HCT116 (cell line): ENCODE measurements around the gene ZBTB20.

ENCODE experiments used
- EZH2phosphoT487 ChIP-seq: fragments of 200-600 bp; IDR thresholded peaks from 2 replicates; pipeline ENCODE4 v1.6.1; 2018; ENCODE audit warnings: antibody characterized with exemption, borderline replicate concordance
- POLR2A ChIP-seq: IDR thresholded peaks from 2 replicates; pipeline ENCODE4 v1.7.0; 2011; ENCODE audit warnings: borderline replicate concordance; ENCODE audit not compliant: insufficient read depth, insufficient read length; ENCODE audit errors: extremely low read depth

- TF ChIP-seq EZH2phosphoT487 = no peak
- no peak for TF ChIP-seq POLR2A
Observed at GRCh38 chr3:114632757-114633424, 514.2 kb downstream of the ZBTB20 start.
